ENCODE data around the gene TMX3. TPM values are rescaled to one million over a fixed set of nuclear protein-coding genes. Genes with fewer than 3 reads are reported as not detected.

The TMX3 gene
- total RNA-seq, 1 experiment from 2014 or later: 33.3 TPM

DNA sequence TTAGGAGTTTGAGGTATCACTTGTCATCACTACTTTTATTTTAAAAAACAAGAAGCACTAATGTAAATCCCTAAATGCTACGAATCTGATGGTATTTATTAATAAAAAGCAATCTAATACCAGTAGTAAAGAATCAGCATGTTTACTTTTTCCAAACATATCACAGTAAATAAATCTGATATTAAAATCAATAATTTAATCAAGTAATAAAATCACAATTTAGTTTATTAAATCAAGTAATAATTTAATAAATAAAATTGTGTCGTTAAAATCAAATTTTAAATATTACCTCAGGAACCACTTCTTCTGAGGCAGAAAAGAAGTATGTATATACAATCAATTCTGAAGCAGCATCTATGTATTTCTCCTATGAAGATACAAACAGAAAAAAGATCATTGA, 18.0 kb downstream of the TMX3 start:
- no peak overlapping the region for H3K4me3 Mint-ChIP-seq
- H3K4me1 Mint-ChIP-seq: no peaks in the 10 kb centered on the region
- ChIA-PET POLR2A (no interaction called here), CTCF (no interaction called here)
- H3K36me3 Mint-ChIP-seq: peaks cover 40% of the 10 kb centered on the region
- no peak overlapping the region for H3K27ac Mint-ChIP-seq
- no peaks in the 10 kb centered on the region for H3K27me3 Mint-ChIP-seq (ENCODE audit: low read depth)
- TF ChIP-seq, protein P1, sequence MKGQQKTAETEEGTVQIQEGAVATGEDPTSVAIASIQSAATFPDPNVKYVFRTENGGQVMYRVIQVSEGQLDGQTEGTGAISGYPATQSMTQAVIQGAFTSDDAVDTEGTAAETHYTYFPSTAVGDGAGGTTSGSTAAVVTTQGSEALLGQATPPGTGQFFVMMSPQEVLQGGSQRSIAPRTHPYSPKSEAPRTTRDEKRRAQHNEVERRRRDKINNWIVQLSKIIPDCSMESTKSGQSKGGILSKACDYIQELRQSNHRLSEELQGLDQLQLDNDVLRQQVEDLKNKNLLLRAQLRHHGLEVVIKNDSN (CRISPR knock-in tag; IDR thresholded peaks at IDR 0.05): no peak
- TF ChIP-seq TEAD1 (CRISPR knock-in tag; IDR thresholded peaks at IDR 0.05) (no peak), EMX1 (CRISPR knock-in tag; IDR thresholded peaks at IDR 0.05) (no peak), HMGA2 (CRISPR knock-in tag; IDR thresholded peaks at IDR 0.05) (peak; percentile 93), ZBTB21 (CRISPR knock-in tag; IDR thresholded peaks at IDR 0.05; ENCODE audit: borderline replicate concordance) (no peak)
- TF ChIP-seq, protein P2, sequence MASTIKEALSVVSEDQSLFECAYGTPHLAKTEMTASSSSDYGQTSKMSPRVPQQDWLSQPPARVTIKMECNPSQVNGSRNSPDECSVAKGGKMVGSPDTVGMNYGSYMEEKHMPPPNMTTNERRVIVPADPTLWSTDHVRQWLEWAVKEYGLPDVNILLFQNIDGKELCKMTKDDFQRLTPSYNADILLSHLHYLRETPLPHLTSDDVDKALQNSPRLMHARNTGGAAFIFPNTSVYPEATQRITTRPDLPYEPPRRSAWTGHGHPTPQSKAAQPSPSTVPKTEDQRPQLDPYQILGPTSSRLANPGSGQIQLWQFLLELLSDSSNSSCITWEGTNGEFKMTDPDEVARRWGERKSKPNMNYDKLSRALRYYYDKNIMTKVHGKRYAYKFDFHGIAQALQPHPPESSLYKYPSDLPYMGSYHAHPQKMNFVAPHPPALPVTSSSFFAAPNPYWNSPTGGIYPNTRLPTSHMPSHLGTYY (CRISPR knock-in tag; IDR thresholded peaks at IDR 0.05): no peak
- ATAC-seq (no peak), DNase-seq (ENCODE audit: low spot score) (no peak)
- H3K9me3 Mint-ChIP-seq: no peaks in the 10 kb centered on the region

DNA sequence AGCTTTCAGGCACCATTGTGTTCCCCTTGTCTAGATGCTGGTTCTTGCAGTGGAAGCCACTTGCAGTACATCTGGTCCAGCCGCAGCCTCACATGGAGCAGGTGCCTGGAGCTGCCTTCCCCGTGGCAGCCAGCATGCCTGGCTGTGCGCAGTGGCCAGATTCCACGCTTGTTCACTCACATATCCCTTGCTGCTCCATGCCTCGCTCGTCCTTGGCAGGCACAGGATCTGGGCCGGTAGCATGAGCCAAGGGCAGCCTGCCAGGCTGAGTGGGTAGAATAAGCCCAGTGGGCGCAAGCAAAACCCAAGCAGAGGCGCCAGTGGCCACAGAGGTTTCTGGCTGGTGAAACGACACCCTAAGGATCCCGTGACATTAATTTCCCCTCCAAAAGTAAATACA, 20.6 kb downstream of the TMX3 start:
- no peaks in the 10 kb centered on the region for H3K27me3 Mint-ChIP-seq (ENCODE audit: low read depth)
- H3K27ac Mint-ChIP-seq: no peak overlapping the region
- H3K4me3 Mint-ChIP-seq: no peak overlapping the region
- ATAC-seq (no peak), DNase-seq (ENCODE audit: low spot score) (no peak)
- CTCF ChIA-PET: no interaction called here
- no peaks in the 10 kb centered on the region for H3K9me3 Mint-ChIP-seq
- no peaks in the 10 kb centered on the region for H3K4me1 Mint-ChIP-seq
- POLR2A ChIA-PET: no interaction called here
- H3K36me3 Mint-ChIP-seq: peaks cover 40% of the 10 kb centered on the region
- no peak for TF ChIP-seq IRF2 (CRISPR knock-in tag; IDR thresholded peaks at IDR 0.05; ENCODE audit: borderline replicate concordance, low read depth)
- no peak for TF ChIP-seq GRHL2 (CRISPR knock-in tag; IDR thresholded peaks at IDR 0.05; ENCODE audit: insufficient replicate concordance, severe bottlenecking)
- TF ChIP-seq, protein P3, sequence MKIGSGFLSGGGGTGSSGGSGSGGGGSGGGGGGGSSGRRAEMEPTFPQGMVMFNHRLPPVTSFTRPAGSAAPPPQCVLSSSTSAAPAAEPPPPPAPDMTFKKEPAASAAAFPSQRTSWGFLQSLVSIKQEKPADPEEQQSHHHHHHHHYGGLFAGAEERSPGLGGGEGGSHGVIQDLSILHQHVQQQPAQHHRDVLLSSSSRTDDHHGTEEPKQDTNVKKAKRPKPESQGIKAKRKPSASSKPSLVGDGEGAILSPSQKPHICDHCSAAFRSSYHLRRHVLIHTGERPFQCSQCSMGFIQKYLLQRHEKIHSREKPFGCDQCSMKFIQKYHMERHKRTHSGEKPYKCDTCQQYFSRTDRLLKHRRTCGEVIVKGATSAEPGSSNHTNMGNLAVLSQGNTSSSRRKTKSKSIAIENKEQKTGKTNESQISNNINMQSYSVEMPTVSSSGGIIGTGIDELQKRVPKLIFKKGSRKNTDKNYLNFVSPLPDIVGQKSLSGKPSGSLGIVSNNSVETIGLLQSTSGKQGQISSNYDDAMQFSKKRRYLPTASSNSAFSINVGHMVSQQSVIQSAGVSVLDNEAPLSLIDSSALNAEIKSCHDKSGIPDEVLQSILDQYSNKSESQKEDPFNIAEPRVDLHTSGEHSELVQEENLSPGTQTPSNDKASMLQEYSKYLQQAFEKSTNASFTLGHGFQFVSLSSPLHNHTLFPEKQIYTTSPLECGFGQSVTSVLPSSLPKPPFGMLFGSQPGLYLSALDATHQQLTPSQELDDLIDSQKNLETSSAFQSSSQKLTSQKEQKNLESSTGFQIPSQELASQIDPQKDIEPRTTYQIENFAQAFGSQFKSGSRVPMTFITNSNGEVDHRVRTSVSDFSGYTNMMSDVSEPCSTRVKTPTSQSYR (CRISPR knock-in tag; IDR thresholded peaks at IDR 0.05): no peak
- TF ChIP-seq RELA (CRISPR knock-in tag; IDR thresholded peaks at IDR 0.05; ENCODE audit: borderline replicate concordance): no peak
- TF ChIP-seq, protein P4, sequence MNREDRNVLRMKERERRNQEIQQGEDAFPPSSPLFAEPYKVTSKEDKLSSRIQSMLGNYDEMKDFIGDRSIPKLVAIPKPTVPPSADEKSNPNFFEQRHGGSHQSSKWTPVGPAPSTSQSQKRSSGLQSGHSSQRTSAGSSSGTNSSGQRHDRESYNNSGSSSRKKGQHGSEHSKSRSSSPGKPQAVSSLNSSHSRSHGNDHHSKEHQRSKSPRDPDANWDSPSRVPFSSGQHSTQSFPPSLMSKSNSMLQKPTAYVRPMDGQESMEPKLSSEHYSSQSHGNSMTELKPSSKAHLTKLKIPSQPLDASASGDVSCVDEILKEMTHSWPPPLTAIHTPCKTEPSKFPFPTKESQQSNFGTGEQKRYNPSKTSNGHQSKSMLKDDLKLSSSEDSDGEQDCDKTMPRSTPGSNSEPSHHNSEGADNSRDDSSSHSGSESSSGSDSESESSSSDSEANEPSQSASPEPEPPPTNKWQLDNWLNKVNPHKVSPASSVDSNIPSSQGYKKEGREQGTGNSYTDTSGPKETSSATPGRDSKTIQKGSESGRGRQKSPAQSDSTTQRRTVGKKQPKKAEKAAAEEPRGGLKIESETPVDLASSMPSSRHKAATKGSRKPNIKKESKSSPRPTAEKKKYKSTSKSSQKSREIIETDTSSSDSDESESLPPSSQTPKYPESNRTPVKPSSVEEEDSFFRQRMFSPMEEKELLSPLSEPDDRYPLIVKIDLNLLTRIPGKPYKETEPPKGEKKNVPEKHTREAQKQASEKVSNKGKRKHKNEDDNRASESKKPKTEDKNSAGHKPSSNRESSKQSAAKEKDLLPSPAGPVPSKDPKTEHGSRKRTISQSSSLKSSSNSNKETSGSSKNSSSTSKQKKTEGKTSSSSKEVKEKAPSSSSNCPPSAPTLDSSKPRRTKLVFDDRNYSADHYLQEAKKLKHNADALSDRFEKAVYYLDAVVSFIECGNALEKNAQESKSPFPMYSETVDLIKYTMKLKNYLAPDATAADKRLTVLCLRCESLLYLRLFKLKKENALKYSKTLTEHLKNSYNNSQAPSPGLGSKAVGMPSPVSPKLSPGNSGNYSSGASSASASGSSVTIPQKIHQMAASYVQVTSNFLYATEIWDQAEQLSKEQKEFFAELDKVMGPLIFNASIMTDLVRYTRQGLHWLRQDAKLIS (CRISPR knock-in tag; IDR thresholded peaks at IDR 0.05; ENCODE audit: borderline replicate concordance): no peak
- TF ChIP-seq ZNF423 (CRISPR knock-in tag; IDR thresholded peaks at IDR 0.05): no peak
- TF ChIP-seq JUN (CRISPR knock-in tag; IDR thresholded peaks at IDR 0.05): no peak
- TF ChIP-seq, protein P5, sequence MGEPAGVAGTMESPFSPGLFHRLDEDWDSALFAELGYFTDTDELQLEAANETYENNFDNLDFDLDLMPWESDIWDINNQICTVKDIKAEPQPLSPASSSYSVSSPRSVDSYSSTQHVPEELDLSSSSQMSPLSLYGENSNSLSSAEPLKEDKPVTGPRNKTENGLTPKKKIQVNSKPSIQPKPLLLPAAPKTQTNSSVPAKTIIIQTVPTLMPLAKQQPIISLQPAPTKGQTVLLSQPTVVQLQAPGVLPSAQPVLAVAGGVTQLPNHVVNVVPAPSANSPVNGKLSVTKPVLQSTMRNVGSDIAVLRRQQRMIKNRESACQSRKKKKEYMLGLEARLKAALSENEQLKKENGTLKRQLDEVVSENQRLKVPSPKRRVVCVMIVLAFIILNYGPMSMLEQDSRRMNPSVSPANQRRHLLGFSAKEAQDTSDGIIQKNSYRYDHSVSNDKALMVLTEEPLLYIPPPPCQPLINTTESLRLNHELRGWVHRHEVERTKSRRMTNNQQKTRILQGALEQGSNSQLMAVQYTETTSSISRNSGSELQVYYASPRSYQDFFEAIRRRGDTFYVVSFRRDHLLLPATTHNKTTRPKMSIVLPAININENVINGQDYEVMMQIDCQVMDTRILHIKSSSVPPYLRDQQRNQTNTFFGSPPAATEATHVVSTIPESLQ (CRISPR knock-in tag; IDR thresholded peaks at IDR 0.05): no peak
- no peak for TF ChIP-seq CREB1 (CRISPR knock-in tag; IDR thresholded peaks at IDR 0.05)
- TF ChIP-seq, protein P6, sequence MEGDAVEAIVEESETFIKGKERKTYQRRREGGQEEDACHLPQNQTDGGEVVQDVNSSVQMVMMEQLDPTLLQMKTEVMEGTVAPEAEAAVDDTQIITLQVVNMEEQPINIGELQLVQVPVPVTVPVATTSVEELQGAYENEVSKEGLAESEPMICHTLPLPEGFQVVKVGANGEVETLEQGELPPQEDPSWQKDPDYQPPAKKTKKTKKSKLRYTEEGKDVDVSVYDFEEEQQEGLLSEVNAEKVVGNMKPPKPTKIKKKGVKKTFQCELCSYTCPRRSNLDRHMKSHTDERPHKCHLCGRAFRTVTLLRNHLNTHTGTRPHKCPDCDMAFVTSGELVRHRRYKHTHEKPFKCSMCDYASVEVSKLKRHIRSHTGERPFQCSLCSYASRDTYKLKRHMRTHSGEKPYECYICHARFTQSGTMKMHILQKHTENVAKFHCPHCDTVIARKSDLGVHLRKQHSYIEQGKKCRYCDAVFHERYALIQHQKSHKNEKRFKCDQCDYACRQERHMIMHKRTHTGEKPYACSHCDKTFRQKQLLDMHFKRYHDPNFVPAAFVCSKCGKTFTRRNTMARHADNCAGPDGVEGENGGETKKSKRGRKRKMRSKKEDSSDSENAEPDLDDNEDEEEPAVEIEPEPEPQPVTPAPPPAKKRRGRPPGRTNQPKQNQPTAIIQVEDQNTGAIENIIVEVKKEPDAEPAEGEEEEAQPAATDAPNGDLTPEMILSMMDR (IDR thresholded peaks at IDR 0.05): no peak
- TF ChIP-seq, protein P7, sequence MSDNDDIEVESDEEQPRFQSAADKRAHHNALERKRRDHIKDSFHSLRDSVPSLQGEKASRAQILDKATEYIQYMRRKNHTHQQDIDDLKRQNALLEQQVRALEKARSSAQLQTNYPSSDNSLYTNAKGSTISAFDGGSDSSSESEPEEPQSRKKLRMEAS (CRISPR knock-in tag; IDR thresholded peaks at IDR 0.05): no peak
- TF ChIP-seq, protein P8, sequence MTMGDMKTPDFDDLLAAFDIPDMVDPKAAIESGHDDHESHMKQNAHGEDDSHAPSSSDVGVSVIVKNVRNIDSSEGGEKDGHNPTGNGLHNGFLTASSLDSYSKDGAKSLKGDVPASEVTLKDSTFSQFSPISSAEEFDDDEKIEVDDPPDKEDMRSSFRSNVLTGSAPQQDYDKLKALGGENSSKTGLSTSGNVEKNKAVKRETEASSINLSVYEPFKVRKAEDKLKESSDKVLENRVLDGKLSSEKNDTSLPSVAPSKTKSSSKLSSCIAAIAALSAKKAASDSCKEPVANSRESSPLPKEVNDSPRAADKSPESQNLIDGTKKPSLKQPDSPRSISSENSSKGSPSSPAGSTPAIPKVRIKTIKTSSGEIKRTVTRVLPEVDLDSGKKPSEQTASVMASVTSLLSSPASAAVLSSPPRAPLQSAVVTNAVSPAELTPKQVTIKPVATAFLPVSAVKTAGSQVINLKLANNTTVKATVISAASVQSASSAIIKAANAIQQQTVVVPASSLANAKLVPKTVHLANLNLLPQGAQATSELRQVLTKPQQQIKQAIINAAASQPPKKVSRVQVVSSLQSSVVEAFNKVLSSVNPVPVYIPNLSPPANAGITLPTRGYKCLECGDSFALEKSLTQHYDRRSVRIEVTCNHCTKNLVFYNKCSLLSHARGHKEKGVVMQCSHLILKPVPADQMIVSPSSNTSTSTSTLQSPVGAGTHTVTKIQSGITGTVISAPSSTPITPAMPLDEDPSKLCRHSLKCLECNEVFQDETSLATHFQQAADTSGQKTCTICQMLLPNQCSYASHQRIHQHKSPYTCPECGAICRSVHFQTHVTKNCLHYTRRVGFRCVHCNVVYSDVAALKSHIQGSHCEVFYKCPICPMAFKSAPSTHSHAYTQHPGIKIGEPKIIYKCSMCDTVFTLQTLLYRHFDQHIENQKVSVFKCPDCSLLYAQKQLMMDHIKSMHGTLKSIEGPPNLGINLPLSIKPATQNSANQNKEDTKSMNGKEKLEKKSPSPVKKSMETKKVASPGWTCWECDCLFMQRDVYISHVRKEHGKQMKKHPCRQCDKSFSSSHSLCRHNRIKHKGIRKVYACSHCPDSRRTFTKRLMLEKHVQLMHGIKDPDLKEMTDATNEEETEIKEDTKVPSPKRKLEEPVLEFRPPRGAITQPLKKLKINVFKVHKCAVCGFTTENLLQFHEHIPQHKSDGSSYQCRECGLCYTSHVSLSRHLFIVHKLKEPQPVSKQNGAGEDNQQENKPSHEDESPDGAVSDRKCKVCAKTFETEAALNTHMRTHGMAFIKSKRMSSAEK (CRISPR knock-in tag; IDR thresholded peaks at IDR 0.05; ENCODE audit: borderline replicate concordance): no peak
- TF ChIP-seq EMX1 (CRISPR knock-in tag; IDR thresholded peaks at IDR 0.05): no peak
